HEK293 (cell line): Measurements from ENCODE around the gene LAIR2.
A peak's percentile ranks its signal among the peaks of the same experiment; 100 is the strongest.

Experiments
- TF ChIP-seq, protein P1 (sequence below): sonication (generic); formaldehyde crosslinking; IDR thresholded peaks from 2 replicates; pipeline ENCODE4 v1.8.1; 2022; ENCODE audit warnings: mild to moderate bottlenecking, moderate library complexity, missing genetic modification reagents
- TF ChIP-seq, protein P2 (sequence below): fragments of 450-650 bp; formaldehyde crosslinking; IDR thresholded peaks from 2 replicates; pipeline ENCODE4 v1.5.1; 2017; ENCODE audit warnings: missing biosample characterization, missing genetic modification characterization

DNA sequence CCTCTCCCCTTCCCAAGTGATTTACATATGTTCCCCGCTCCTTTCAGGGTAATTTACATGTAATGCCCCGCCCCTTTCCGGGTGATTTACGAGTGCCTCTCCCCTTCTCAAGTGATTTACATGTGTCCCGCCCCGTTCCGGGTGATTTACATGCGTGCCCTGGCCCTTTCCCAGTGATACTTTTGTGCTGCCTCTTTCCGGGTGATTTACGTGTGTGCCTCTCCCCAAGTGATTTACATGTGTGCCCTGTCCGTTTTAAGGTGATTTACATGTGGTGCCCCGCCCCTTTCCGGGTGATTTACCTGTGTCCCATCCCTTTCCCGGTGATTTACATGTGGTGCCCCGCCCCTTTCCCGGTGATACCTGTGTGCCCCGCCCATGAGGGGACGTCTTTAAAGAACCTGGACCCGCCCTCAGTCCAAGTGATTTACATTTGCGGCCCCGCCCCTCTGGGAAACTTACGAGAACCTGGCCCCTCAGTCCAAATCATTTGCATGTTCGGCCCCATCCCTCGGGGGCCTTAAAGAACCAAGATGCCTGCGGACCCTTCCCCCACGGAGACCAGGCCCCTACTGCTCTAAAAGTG, 38.5 kb upstream of the LAIR2 start:
- TF ChIP-seq, protein P1, sequence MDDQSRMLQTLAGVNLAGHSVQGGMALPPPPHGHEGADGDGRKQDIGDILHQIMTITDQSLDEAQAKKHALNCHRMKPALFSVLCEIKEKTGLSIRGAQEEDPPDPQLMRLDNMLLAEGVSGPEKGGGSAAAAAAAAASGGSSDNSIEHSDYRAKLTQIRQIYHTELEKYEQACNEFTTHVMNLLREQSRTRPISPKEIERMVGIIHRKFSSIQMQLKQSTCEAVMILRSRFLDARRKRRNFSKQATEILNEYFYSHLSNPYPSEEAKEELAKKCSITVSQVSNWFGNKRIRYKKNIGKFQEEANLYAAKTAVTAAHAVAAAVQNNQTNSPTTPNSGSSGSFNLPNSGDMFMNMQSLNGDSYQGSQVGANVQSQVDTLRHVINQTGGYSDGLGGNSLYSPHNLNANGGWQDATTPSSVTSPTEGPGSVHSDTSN (CRISPR knock-in tag): no peak
- TF ChIP-seq, protein P2, sequence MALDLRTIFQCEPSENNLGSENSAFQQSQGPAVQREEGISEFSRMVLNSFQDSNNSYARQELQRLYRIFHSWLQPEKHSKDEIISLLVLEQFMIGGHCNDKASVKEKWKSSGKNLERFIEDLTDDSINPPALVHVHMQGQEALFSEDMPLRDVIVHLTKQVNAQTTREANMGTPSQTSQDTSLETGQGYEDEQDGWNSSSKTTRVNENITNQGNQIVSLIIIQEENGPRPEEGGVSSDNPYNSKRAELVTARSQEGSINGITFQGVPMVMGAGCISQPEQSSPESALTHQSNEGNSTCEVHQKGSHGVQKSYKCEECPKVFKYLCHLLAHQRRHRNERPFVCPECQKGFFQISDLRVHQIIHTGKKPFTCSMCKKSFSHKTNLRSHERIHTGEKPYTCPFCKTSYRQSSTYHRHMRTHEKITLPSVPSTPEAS (tag by site-specific recombination): 0 out of 2 replicates have a peak, but pooled peaks have one; percentile 58
